ENCODE data around the gene UCHL1.

DNA sequence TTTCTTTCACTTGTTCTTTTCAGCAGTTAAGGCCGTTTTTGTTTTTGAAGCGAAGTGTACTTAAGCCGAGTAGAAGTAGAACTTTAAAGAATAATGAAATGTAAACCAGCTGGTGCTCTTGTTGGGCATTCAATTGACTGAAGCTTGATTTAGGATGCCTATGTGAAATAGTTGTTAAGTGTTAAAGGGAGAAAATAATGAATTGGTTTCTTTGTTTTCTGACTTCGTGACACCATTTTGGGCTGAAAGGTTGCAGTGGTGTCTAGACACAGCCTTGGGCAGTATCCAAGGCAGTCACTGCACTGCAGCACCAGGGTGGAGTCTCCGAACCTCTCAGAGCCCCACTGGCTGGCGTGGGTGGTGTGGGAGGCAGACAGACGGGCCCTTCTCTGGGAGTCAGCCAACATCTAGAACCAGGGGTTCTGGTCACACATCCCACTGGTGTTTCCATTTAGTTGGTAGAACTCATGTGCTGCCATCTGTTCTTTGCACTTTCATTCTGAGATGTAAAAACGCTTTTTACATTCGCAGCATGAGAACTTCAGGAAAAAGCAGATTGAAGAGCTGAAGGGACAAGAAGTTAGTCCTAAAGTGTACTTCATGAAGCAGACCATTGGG, 3.5 kb downstream of the UCHL1 start:
- TF ChIP-seq POLR2AphosphoS5 (IDR thresholded peaks at IDR 0.05; ENCODE audit: borderline replicate concordance, low read depth, low read length): no peak
- no peak for TF ChIP-seq EZH2 (IDR thresholded peaks at IDR 0.05)
- TF ChIP-seq FOXP2 (optimal IDR thresholded peaks at IDR 0.05; ENCODE audit: control extremely low read depth, extremely low read length, insufficient read depth): no peak

Measured in SK-N-MC (cell line).